K562 (cell line): ENCODE data around the gene POLDIP3. TPM values are rescaled to one million over a fixed set of nuclear protein-coding genes. Genes with fewer than 3 reads are reported as not detected.
A peak's percentile ranks its signal among the peaks of the same experiment; 100 is the strongest.

ENCODE experiments used
- DDX20 ChIP-seq: fragments of 450-650 bp; IDR thresholded peaks from 2 replicates; pipeline ENCODE4 v1.6.1; 2016; ENCODE audit warnings: missing genetic modification characterization, low read depth, mild to moderate bottlenecking, missing compliant biosample characterization, moderate library complexity
- E2F1 ChIP-seq: sonication (generic); formaldehyde crosslinking; IDR thresholded peaks from 2 replicates; pipeline ENCODE4 v1.8.1; 2023; ENCODE audit warnings: mild to moderate bottlenecking, missing genetic modification reagents, moderate library complexity
- ETV5 ChIP-seq: sonication (generic); formaldehyde crosslinking; IDR thresholded peaks from 2 replicates; pipeline ENCODE4 v1.4.0; 2020; ENCODE audit warnings: low read depth, mild to moderate bottlenecking, missing genetic modification reagents
- FOSL1 ChIP-seq: fragments of 200-800 bp; sonication (Bioruptor generic); conservative IDR thresholded peaks from 2 replicates; pipeline ENCODE4 v1.6.1; 2016; ENCODE audit warnings: missing genetic modification characterization, missing compliant biosample characterization
- GABPA ChIP-seq: fragments of 200-800 bp; sonication (Bioruptor generic); conservative IDR thresholded peaks from 2 replicates; pipeline ENCODE4 v1.6.1; 2016; ENCODE audit warnings: low read depth, missing genetic modification characterization, missing compliant biosample characterization
- HMBOX1 ChIP-seq: sonication (generic); IDR thresholded peaks from 2 replicates; pipeline ENCODE4 v1.6.1; 2016
- HNRNPUL1 ChIP-seq: fragments of 200-400 bp; formaldehyde crosslinking; IDR thresholded peaks from 2 replicates; pipeline ENCODE4 v1.6.1; 2017; ENCODE audit warnings: low read length
- HOMEZ ChIP-seq: fragments of 250-450 bp; sonication (Bioruptor Pico); IDR thresholded peaks from 2 replicates; pipeline ENCODE4 v1.4.0; 2020; ENCODE audit warnings: mild to moderate bottlenecking, moderate library complexity
- MAZ ChIP-seq, 2 experiments: fragments of 450-650 bp in 1 of 2; sonication (generic) in 1 of 2; formaldehyde crosslinking; IDR thresholded peaks in 1 of 2; conservative IDR thresholded peaks in 1 of 2; 2 replicates each; pipeline versions ENCODE4 v1.4.0 to v1.5.0; 2020; ENCODE audit warnings: mild to moderate bottlenecking in 1 of 2, missing genetic modification reagents in 1 of 2
- POLR2H ChIP-seq: IDR thresholded peaks from 2 replicates; pipeline ENCODE4 v1.6.1; 2016; ENCODE audit warnings: missing genetic modification characterization, low read depth, mild to moderate bottlenecking, control low read depth, missing compliant biosample characterization, moderate library complexity
- RBM15 ChIP-seq: fragments of 200-400 bp; formaldehyde crosslinking; IDR thresholded peaks from 2 replicates; pipeline ENCODE4 v1.6.1; 2018; ENCODE audit warnings: mild to moderate bottlenecking, low read length, moderate library complexity; ENCODE audit not compliant: insufficient read depth
- SOX6 ChIP-seq: fragments of 450-650 bp; IDR thresholded peaks from 2 replicates; pipeline ENCODE4 v1.6.1; 2014; ENCODE audit warnings: mild to moderate bottlenecking
- TCF7L2 ChIP-seq: fragments of 150-350 bp; IDR thresholded peaks from 2 replicates; pipeline ENCODE4 v1.6.1; 2016; ENCODE audit warnings: low read depth, mild to moderate bottlenecking, low read length, moderate library complexity
- ZBTB9 ChIP-seq: fragments of 450-650 bp; formaldehyde crosslinking; IDR thresholded peaks from 2 replicates; pipeline ENCODE4 v1.4.0; 2020; ENCODE audit warnings: mild to moderate bottlenecking, moderate library complexity
- ZC3H8 ChIP-seq: fragments of 450-650 bp; IDR thresholded peaks from 2 replicates; pipeline ENCODE4 v1.6.1; 2017
- ZNF146 ChIP-seq: IDR thresholded peaks from one replicate; pipeline ENCODE4 v1.6.1; 2018; ENCODE audit warnings: missing compliant biosample characterization; ENCODE audit not compliant: unreplicated experiment
- ZNF592 ChIP-seq: fragments of 450-650 bp; IDR thresholded peaks from 2 replicates; pipeline ENCODE4 v1.6.1; 2017; ENCODE audit warnings: antibody characterized with exemption, mild to moderate bottlenecking
- polyA plus RNA-seq, 8 experiments: library from polyadenylated mRNA; depleted of rRNA in 4 of 8; stranded (reverse) in 5 of 8; unstranded in 3 of 8; fragments of >200 nt; fragmentation: Nextera tagmentation in 2 of 8; fragmentation: Illumina TruSeq in 1 of 8; extraction: Ambion mirVana in 2 of 8; extraction: Trizol in 1 of 8; gene quantifications; 2 replicates each; pipeline versions ENCODE4 v1.2.1 to v1.2.3, GENCODE V29; 2011 to 2014; ENCODE audit warnings: inconsistent platforms in 1 of 8, missing spikeins in 1 of 8
- total RNA-seq, 7 experiments: library from RNA; depleted of rRNA in 6 of 7; stranded (reverse); fragments of >200 nt in 6 of 7; fragmentation: Illumina TruSeq in 2 of 7; extraction: Trizol in 2 of 7; gene quantifications; 2 replicates each; pipeline versions ENCODE4 v1.2.1 to v1.2.3, GENCODE V29; 2011 to 2021; ENCODE audit warnings: low replicate concordance in 1 of 7

POLDIP3 gene
- total and polyA plus RNA-seq, 9 of the 15 experiments (the other 6 are each of a cell fraction or from before 2014, with no cell fraction given): 14.3 to 53.0 (median 26.3) TPM

- TF ChIP-seq ZBTB9: no peak
- TF ChIP-seq RBM15: no peak
- TF ChIP-seq ZC3H8: no peak
- no peak for TF ChIP-seq HMBOX1
- peak; percentile 47; the same call in 1 of the 2 replicates for TF ChIP-seq ETV5 (CRISPR knock-in tag)
- no peak for TF ChIP-seq ZNF146 (CRISPR knock-in tag)
- TF ChIP-seq HNRNPUL1: no peak
- TF ChIP-seq TCF7L2: no peak
- no peak for TF ChIP-seq POLR2H (tag)
- TF ChIP-seq DDX20 (tag): no peak
- TF ChIP-seq MAZ (CRISPR knock-in tag; conservative IDR thresholded peaks at IDR 0.05 in 1 of 2, IDR thresholded peaks at IDR 0.05 in 1 of 2): peak; percentile 19 to 44; a peak in 1 of 4 replicates
- no peak for TF ChIP-seq HOMEZ (CRISPR knock-in tag)
- TF ChIP-seq ZNF592: no peak
- TF ChIP-seq E2F1 (CRISPR knock-in tag): no peak
- 0 out of 2 replicates have a peak, but pooled peaks have one; percentile 10 for TF ChIP-seq SOX6
- TF ChIP-seq FOSL1 (tag): no peak; the same call in none of the 2 replicates
- peak; percentile 99 for TF ChIP-seq GABPA (tag)
Measured at GRCh38 chr22:42614312-42615091, at the start of gene POLDIP3 (continued).
